Measurements from ENCODE around the gene HCRTR1. TPM values are rescaled to one million over a fixed set of nuclear protein-coding genes. Genes with fewer than 3 reads are reported as not detected.

HCRTR1 gene
- total and polyA plus RNA-seq, 2 donors (not counting 1 experiment from before 2014, with no cell fraction given) = 0.22 TPM; not detected in 1

DNA sequence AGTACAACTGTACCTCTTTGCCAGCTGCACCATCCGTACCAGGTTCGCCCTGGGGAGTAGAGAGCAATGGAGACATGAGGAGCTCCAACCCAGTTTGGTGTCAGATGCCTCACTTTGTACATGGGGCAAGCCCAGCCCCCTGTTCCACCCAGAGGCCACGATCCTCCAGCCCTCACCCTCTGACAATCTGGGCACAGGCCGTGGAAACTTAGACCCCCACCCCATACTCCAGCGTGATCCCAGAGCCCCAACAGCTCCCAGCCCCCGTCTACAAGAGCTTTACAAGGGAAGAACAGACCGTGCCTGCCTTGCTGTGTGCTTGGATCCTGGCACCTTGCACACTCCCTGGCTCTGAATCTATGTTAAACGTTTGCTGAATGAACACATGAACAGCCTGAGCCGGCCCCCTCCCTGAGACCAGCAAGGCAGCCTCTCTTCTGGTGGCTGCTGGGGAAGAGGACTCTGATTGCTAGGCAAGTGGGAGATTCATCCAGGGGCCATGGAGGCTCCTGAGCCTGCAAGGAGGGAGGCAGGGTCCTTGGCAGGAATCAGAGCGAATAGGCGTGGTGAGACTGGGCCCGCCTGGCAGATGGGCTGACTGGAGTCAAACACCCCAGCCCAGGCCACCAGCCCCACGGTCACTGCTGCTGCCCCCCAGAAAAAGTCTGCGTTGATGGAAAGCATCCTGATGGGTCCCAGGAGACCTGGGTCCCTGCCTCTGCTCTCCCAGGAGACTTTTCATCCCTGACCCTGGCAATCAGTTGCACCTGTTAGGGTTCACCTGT, 39.7 kb downstream of the HCRTR1 start:
- H3K4me1 ChIP-seq (ENCODE audit: control insufficient read depth in 2 of 2, insufficient read depth in 2 of 2, low read length in 2 of 2) = no peaks in the 10 kb centered on the region
- DNase-seq = no peak
- H3K4me2 ChIP-seq (replicated peaks; ENCODE audit: low read depth, low read length, poor library complexity, severe bottlenecking) = no peak overlapping the region
- Mint-ChIP-seq H3K4me1 (no peaks in the 10 kb centered on the region), H3K4me3 (no peak overlapping the region), H3K9me3 (ENCODE audit: insufficient read depth) (no peaks in the 10 kb centered on the region), H3K27ac (no peak overlapping the region), H3K27me3 (peaks cover 20% of the 10 kb centered on the region)
- ChIA-PET POLR2A (no interaction called here), CTCF (interaction anchor here (1.1 kb wide), 1 partner anchor 131 kb away, joined by 3 read pairs; no protein-coding TSS in a partner anchor)
- ATAC-seq (ENCODE audit: low read depth) = no peak
- H2AFZ ChIP-seq (ENCODE audit: insufficient read depth, low read depth, low read length, poor library complexity, severe bottlenecking) = no peak overlapping the region
- H3K27me3 ChIP-seq (replicated peaks in 1 of 4; ENCODE audit: control extremely low read depth in 1 of 4, control insufficient read depth in 3 of 4, insufficient read depth in 4 of 4, low read length in 3 of 4) = peaks cover 0 to 8% (median 0%) of the 10 kb centered on the region in 4 experiments
- H3K9me3 ChIP-seq (ENCODE audit: control extremely low read depth in 1 of 3, control insufficient read depth in 2 of 3, insufficient read depth in 1 of 3, low read length in 2 of 3) = no peaks in the 10 kb centered on the region
- intact Hi-C loops (cut with micrococcal nuclease) = no loop called here
- H3K4me3 ChIP-seq (ENCODE audit: control extremely low read depth in 1 of 5, extremely low read depth in 1 of 5, insufficient read depth in 1 of 5, low read depth in 2 of 5, low read length in 4 of 5) = no peak overlapping the region
- WGBS (ENCODE audit: insufficient coverage) = 90% methylated on average over 14 of the region's 14 CpGs
- no peak overlapping the region for H3K9ac ChIP-seq (ENCODE audit: low read length)
- H3K79me2 ChIP-seq (ENCODE audit: control insufficient read depth, insufficient read depth, low read length) = no peaks in the 10 kb centered on the region
- H3K27ac ChIP-seq (ENCODE audit: low read length in 2 of 2) = no peak overlapping the region
- TF ChIP-seq EZH2 (IDR thresholded peaks at IDR 0.05; ENCODE audit: borderline replicate concordance, insufficient read depth, low read depth, low read length, poor library complexity, severe bottlenecking) = no peak
- TF ChIP-seq, protein P1, sequence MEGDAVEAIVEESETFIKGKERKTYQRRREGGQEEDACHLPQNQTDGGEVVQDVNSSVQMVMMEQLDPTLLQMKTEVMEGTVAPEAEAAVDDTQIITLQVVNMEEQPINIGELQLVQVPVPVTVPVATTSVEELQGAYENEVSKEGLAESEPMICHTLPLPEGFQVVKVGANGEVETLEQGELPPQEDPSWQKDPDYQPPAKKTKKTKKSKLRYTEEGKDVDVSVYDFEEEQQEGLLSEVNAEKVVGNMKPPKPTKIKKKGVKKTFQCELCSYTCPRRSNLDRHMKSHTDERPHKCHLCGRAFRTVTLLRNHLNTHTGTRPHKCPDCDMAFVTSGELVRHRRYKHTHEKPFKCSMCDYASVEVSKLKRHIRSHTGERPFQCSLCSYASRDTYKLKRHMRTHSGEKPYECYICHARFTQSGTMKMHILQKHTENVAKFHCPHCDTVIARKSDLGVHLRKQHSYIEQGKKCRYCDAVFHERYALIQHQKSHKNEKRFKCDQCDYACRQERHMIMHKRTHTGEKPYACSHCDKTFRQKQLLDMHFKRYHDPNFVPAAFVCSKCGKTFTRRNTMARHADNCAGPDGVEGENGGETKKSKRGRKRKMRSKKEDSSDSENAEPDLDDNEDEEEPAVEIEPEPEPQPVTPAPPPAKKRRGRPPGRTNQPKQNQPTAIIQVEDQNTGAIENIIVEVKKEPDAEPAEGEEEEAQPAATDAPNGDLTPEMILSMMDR (IDR thresholded peaks at IDR 0.05) = no peak
- no peaks in the 10 kb centered on the region for H4K20me1 ChIP-seq (ENCODE audit: control insufficient read depth, insufficient read depth, low read length, poor library complexity, severe bottlenecking)
- no peaks in the 10 kb centered on the region for H3K36me3 ChIP-seq (replicated peaks in 1 of 2; ENCODE audit: control extremely low read depth in 1 of 2, control insufficient read depth in 1 of 2, extremely low read depth in 1 of 2, insufficient read depth in 2 of 2, low read length in 1 of 2)

GRCh38 chr1:31657972-31658510, 40.6 kb downstream of the HCRTR1 start:
- no peaks in the 10 kb centered on the region for H3K9me3 ChIP-seq (ENCODE audit: control extremely low read depth in 1 of 3, control insufficient read depth in 2 of 3, insufficient read depth in 1 of 3, low read length in 2 of 3)
- intact Hi-C loops (cut with micrococcal nuclease) = no loop called here
- no peak overlapping the region for H2AFZ ChIP-seq (ENCODE audit: insufficient read depth, low read depth, low read length, poor library complexity, severe bottlenecking)
- CTCF ChIA-PET = interaction anchor here (10.8 kb wide), 1 partner anchor 132 kb away, joined by 184 read pairs; no protein-coding TSS in a partner anchor
- DNase-seq (no peak), ATAC-seq (ENCODE audit: low read depth) (no peak)
- no peaks in the 10 kb centered on the region for H4K20me1 ChIP-seq (ENCODE audit: control insufficient read depth, insufficient read depth, low read length, poor library complexity, severe bottlenecking)
- no peak overlapping the region for H3K4me3 Mint-ChIP-seq
- peaks cover 21% of the 10 kb centered on the region for H3K27me3 Mint-ChIP-seq
- no peaks in the 10 kb centered on the region for H3K79me2 ChIP-seq (ENCODE audit: control insufficient read depth, insufficient read depth, low read length)
- 65% methylated on average over 9 of the region's 12 CpGs for WGBS (ENCODE audit: insufficient coverage)
- no peak overlapping the region for H3K27ac ChIP-seq (ENCODE audit: low read length in 2 of 2)
- POLR2A ChIA-PET = no interaction called here
- no peaks in the 10 kb centered on the region for H3K36me3 ChIP-seq (replicated peaks in 1 of 2; ENCODE audit: control extremely low read depth in 1 of 2, control insufficient read depth in 1 of 2, extremely low read depth in 1 of 2, insufficient read depth in 2 of 2, low read length in 1 of 2)
- H3K4me1 ChIP-seq (ENCODE audit: control insufficient read depth in 2 of 2, insufficient read depth in 2 of 2, low read length in 2 of 2) = no peaks in the 10 kb centered on the region
- no peaks in the 10 kb centered on the region for H3K9me3 Mint-ChIP-seq (ENCODE audit: insufficient read depth)
- H3K4me1 Mint-ChIP-seq = no peaks in the 10 kb centered on the region
- TF ChIP-seq, protein P1 (IDR thresholded peaks at IDR 0.05) = no peak
- TF ChIP-seq EZH2 (IDR thresholded peaks at IDR 0.05; ENCODE audit: borderline replicate concordance, insufficient read depth, low read depth, low read length, poor library complexity, severe bottlenecking) = no peak
- H3K27me3 ChIP-seq (replicated peaks in 1 of 4; ENCODE audit: control extremely low read depth in 1 of 4, control insufficient read depth in 3 of 4, insufficient read depth in 4 of 4, low read length in 3 of 4) = peaks cover 0 to 8% (median 0%) of the 10 kb centered on the region in 4 experiments
- no peak overlapping the region for H3K4me2 ChIP-seq (replicated peaks; ENCODE audit: low read depth, low read length, poor library complexity, severe bottlenecking)
- H3K4me3 ChIP-seq (ENCODE audit: control extremely low read depth in 1 of 5, extremely low read depth in 1 of 5, insufficient read depth in 1 of 5, low read depth in 2 of 5, low read length in 4 of 5) = no peak overlapping the region
- H3K9ac ChIP-seq (ENCODE audit: low read length) = no peak overlapping the region
- H3K27ac Mint-ChIP-seq = no peak overlapping the region

Data from B cell (primary cell).